Hematopoietic multipotent progenitor cell treated with erythropoietin and hydrocortisone succinate and interleukin-3 and kit ligand, for 17 days (in vitro differentiated cells): Measurements from ENCODE around the gene CAPN10.
"Not testable (repeated sequence)": the region's sequence is repeated elsewhere in the genome, so short reads cannot be mapped to it uniquely, and the experiment has no call there.

Experiments
- DNase-seq: peaks from one replicate; pipeline ENCODE4 v3.0.0-alpha.2; 2015; ENCODE audit warnings: low spot score

CAPN10 gene

GRCh38 chr2:240586198-240586918 lies at the start of gene CAPN10:
Gene CAPN10 (plus strand): TSS chr2:240586734. CDS start chr2:240586912, 178 bp downstream.
- DNase-seq, result peak; percentile 98

DNA sequence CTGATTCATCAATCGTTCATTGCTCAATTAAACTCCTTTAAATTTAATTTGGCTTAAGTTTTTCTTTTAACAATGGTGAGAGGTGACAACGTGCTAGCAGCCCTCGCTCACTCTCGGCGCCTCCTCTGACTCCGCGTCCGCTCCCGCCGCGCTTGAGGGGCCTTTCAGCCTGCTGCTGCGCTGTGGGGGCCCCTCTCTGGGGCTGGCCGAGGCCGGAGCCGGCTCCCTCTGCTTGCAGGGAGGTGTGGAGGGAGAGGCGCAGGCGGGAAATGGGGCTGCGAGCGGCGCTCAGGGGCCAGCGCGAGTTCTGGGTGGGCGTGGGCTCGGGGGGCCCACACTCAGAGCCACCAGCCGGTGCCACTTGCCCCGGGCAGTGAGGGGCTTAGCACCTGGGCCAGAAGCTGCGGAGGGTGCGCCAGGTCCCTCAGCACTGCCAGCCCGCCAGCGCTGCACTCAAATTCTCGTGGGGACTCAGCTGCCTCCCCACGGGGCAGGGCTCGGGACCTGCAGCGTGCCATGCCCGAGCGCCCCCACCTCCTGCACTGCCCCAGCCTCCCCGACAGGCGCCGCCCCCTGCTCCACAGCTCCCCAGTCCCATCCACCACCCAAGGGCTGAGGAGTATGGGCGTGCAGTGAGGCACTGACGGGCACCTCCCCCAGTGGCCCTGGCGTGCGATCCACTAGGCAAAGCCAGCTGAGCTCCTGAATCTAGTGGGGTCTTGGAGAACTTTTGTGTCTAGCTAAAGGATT lies 48.3 kb upstream of the CAPN10 start:
- DNase-seq, result no peak

- not testable (repeated sequence) for DNase-seq
These were observed 47.4 kb upstream of the CAPN10 start for GRCh38 chr2:240539101-240539500.

DNA sequence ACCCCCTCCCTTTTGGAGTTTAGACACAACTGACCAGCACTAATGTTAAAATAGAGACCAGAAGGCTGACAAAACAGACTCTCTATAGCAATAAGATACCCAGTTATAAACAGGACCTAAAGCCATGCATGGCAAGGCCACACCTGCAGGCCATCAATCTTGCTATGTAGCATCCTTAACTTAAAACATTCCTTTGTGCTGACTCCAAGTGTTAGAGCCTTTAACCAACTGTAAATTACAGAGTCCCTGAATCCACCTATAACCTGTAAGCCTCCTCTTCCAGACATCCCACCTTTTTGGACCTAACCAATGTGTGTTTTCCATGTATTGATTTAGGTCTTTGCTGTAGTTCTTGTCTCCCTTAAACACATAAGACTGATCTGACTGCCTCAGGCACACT lies 46.6 kb upstream of the CAPN10 start:
- no peak for DNase-seq

GRCh38 chr2:240551288-240551687 lies 35.2 kb upstream of the CAPN10 start:
- DNase-seq, result no peak

DNA sequence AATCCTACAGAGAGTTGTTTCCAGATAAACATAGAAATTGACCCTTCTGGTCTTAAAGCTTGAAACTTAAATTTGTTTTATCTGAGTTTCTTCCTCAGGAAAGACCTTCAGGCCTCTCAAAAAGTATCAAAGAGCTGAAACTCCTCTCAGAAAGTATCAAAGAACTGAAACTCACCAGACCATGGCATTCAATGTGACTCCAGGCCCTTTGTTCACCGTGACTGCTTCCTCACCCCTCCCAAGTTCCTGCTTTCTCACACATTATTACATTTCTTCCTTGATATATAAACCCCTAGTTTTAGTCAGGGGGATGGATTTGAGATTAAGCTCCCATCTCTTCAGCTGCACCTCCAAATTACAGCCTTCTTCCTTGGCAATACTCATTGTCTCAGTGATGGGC lies 34.7 kb upstream of the CAPN10 start:
- DNase-seq, result no peak

DNA sequence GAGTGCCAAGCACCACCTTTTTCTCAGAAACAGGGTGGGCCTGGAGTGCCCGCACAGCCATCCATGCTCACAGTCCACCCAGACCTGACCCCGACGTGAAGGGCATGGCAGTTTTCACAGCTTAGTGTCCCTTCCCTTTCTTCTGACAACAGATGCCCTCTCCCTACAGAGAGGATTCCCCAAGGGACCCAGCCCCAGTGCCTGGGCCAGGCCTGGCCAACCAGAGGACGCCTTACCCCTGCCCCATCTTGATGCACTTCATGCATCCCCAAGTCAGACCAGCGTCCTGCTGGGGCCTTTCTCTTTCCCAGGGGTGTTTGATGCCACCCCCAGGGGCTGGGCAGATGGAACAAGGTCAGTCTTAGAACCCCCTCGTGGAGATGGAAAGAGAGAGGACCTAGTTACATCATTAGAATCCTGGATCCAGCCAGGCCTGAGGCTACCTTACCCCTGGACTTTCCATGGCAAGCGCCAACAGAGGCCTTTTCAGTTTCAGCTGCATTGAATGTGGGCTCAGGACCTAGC lies 32.5 kb upstream of the CAPN10 start:
- DNase-seq, result no peak

DNA sequence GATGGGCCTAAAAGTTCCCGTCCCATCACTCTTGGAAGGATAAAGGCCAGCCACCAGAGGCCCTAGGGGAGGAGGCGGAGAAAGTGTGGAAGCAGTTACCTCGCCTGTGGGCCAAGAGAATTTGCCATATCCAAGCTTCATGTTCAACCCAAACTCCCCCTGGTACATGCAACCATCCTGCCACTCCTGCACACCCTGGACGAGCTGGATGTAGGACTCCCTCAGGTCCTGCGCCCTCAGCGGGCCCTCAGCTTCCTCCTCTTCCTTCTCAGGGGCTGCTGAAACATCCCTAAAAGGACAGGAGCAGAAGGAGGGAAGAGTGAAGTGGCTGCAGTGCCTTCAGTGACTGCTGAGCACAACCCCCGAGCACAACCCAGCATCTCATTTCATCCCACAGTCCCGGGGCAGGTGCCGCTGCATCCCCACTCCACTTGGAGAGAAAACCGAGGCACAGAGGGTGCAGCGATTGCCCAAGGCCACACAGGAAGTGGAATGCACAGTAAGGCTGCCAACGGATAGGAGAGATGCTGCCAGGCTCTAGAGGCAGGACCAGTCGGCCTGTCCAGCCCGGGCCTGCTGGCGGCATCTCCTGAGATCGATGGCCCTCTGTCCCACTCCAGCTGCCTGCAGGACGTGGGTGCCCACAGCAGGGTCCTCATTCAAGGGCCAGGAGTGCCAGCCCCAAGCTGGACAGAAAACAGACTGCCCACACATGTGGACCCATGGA lies 31.6 kb upstream of the CAPN10 start:
- DNase-seq, result no peak

- no peak for DNase-seq
These were observed 30.8 kb upstream of the CAPN10 start for GRCh38 chr2:240555541-240556250.

GRCh38 chr2:240556553-240557100 lies 29.9 kb upstream of the CAPN10 start:
- DNase-seq, result peak; percentile 80

DNA sequence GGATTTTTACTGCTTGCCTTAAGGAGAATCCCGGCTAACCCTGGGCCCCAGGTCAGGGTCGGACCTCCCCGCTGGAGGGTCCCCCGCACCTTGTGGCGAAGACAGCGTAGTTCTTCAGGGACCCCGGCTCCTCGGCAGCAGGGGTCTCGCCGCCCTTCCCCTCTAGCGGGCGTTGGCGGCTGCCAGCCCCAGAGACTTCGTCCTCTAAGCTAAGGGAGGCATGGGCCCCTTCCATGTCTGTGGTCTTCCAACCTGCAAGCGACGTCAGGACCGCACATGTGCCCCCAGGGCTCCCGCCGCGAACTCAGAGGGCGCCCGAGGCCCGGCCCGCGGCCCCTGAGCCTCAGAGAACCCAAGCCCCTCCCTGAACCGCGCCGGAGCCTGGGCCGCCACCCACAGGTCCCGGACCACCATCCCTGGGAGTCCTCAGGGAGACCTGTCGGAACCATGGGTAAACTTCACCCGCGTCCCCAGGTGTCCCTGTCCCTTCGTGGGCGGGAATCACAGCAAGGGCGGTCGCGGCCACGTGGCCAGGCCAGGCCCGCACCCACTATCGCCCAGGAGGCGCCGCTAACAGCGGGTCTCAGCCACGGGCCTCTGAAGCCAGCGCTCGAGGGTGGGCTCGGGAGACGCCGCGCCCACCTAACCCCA lies 29.3 kb upstream of the CAPN10 start:
- no peak for DNase-seq

GRCh38 chr2:240557808-240558207 lies 28.7 kb upstream of the CAPN10 start, which contains the start of gene ANKMY1:
Gene ANKMY1 (minus strand): TSS chr2:240557988. CDS start chr2:240557335, 653 bp downstream.
- peak; percentile 79 for DNase-seq

- DNase-seq, result no peak
These were observed 28.2 kb upstream of the CAPN10 start for GRCh38 chr2:240558236-240558761.

DNA sequence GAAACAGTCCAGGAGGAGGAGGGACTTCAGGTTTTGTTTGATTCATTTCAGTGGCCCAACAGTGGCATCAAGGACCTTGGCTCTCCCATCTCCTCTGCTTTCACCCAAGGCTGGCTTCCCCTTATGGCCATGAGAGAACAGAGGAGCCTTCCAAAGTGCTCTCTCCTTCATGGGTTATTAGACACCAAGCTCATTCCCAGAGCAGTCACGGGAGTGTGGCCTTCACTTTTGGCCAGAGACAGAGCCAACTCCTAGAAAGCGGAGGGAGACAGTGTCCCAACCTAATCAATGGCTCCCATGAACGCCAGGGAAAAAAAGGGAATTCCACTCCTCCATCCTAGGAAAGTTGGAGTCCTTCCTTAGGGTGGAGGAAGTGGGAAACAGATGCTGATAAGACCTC lies 27.2 kb upstream of the CAPN10 start:
- no peak for DNase-seq

DNA sequence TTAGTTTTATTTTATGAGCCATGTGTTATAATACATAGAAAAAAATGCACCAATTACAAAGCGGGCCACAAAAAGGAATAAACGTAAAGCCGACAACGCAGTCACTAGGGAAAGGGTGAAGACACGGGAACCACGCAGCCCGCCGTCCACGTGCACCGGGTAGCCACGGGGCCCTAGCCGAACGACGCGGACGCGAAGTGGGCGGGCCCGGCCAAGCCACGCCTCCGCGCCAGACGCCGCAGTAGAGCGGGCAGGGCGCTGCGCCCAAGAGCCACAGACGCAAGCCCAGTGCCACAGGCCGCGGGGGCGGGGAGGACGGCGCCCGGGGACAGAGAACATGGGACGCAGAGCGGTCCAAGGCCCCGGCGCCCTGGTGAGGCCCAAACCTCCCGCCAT lies 26.5 kb upstream of the CAPN10 start, which contains the start of gene DUSP28:
DUSP28 (plus strand) TSS at position 274 of the 396 bp plus-strand sequence. CDS start 328 bp downstream, outside the sequence.
- DNase-seq, result peak; percentile 90

GRCh38 chr2:240560480-240561324 lies 25.8 kb upstream of the CAPN10 start:
- DNase-seq, result peak; percentile 99

GRCh38 chr2:240561325-240561971 lies 25.1 kb upstream of the CAPN10 start:
- DNase-seq, result peak; percentile 69

DNA sequence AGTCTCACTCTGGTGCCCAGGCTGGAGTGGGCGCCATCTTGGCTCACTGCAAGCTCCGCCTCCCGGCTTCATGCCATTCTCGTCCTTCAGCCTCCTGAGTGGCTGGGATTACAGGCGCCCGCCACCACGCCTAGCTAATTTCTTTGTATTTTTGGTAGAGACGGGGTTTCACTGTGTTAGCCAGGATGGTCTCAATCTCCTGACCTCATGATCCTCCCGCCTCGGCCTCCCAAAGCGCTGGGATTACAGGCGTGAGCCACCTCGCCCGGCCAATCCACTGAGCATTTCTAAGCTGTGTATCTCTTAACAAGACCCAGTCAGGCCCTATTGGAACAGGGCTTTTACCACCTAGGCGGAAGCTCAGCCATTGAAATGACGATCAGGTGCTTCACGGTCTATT lies 23.3 kb upstream of the CAPN10 start:
- not testable (repeated sequence) for DNase-seq

DNA sequence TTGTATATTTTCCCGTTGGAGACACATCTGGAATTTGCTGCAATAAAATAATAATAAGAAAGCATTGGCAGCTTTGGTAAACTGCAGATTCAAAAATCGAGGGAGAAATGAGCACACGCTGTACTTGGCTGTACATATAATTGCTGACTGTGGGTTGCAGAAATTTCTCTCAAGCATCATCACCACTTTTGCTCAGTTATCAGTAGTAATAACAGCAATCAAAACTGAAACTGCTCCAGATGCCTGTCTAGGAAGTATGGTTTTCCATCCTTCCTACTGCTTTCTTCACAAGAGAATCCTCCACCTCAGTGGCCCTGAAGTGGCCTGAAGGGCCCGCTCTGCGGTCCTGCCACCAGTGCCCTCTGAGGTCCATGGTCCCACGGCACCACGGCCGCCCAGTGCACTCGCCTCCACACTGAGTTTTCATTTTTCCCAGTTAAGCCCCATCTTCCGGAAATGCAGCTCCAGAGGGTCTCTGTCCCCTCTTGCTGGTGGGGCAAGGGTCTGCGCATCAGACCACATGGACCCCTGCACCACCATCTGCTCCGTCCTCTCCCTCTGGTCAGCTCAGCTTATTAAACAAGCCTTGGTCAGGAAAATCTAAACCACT lies 22.5 kb upstream of the CAPN10 start:
- DNase-seq, result peak; percentile 35
